ENCODE measurements around the gene CDKAL1. TPM values are rescaled to one million over a fixed set of nuclear protein-coding genes. Genes with fewer than 3 reads are reported as not detected.

The CDKAL1 gene
- total and polyA plus RNA-seq, 2 of the 13 experiments (the other 11 are each of a cell fraction or from before 2014, with no cell fraction given) = 9.5 to 27.7 TPM

DNA sequence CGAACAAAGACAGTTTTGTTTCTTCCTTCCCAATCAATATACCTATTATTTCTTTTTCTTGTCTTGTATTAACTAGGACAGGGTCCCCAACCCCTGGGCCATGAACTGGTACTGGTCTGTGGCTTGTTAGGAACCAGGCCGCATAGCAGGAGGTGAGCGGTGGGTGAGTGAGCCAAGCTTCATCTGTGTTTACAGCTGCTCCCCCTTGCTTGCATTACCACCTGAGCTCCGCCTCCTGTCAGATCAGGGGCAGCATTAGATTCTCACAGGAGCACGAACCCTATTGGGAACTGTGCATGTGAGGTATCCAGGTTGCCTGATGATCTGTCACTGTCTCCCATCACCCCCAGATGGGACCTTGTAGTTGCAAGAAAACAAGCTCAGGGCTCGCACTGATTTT, 151.9 kb downstream of the CDKAL1 start:
- no peak overlapping the region for H3K4me2 ChIP-seq (ENCODE audit: low read depth, low read length)
- in situ Hi-C loops (cut with HindIII; ENCODE audit: extremely low pct_ligation_motif_present, low pct_unique_long_range_greater_than_20kb) = no loop called here
- H3K27ac ChIP-seq (ENCODE audit: extremely low read length, insufficient read depth, low read length) = no peak overlapping the region
- intact Hi-C loops (cut with micrococcal nuclease; ENCODE audit: unreplicated experiment) = no loop called here
- peaks cover 36% of the 10 kb centered on the region for H3K4me1 ChIP-seq (ENCODE audit: insufficient read depth, low read length)
- TF ChIP-seq ZMYM4 (CRISPR knock-in tag; IDR thresholded peaks at IDR 0.05) (0 out of 2 replicates have a peak, but pooled peaks have one; percentile 16), ZNF441 (CRISPR knock-in tag; IDR thresholded peaks at IDR 0.05; ENCODE audit: borderline replicate concordance) (no peak), ATF7 (IDR thresholded peaks at IDR 0.05) (no peak), ATF7 (CRISPR knock-in tag; IDR thresholded peaks at IDR 0.05) (no peak), PHF8 (CRISPR knock-in tag; IDR thresholded peaks at IDR 0.05) (no peak)
- 93% methylated on average over 6 of the region's 6 CpGs for WGBS (ENCODE audit: low lambda C conversion rate)
- ATAC-seq (no peak), FAIRE-seq (no peak), DNase-seq (ENCODE audit: low spot score) (no peak)
- ChIA-PET CTCF (ENCODE audit: low intra/inter-chr PET ratio, low total read pairs) (no interaction called here), POLR2A (no interaction called here)
- H3K27me3 ChIP-seq (ENCODE audit: control insufficient read depth in 1 of 2, insufficient read depth in 2 of 2, low read length in 2 of 2) = no peaks in the 10 kb centered on the region
- no TSS peak for BruUV-seq (replicated peaks)
- no peak overlapping the region for H3K4me3 ChIP-seq (replicated peaks in 1 of 3; ENCODE audit: insufficient read depth in 1 of 3, low read depth in 2 of 3, low read length in 3 of 3)
- H4K20me1 ChIP-seq (ENCODE audit: insufficient read depth, low read length) = no peaks in the 10 kb centered on the region
- H2AFZ ChIP-seq (ENCODE audit: low read length) = no peak overlapping the region
- peaks cover 3% of the 10 kb centered on the region for H3K79me2 ChIP-seq (ENCODE audit: insufficient read depth, low read length)
- no peaks in the 10 kb centered on the region for H3K9me3 ChIP-seq (ENCODE audit: low read length)
- no peaks in the 10 kb centered on the region for H3K36me3 ChIP-seq (replicated peaks in 1 of 2; ENCODE audit: control insufficient read depth in 1 of 2, insufficient read depth in 2 of 2, low read length in 2 of 2)
- no peak overlapping the region for H3K9ac ChIP-seq (ENCODE audit: insufficient read depth, low read depth, low read length)

DNA sequence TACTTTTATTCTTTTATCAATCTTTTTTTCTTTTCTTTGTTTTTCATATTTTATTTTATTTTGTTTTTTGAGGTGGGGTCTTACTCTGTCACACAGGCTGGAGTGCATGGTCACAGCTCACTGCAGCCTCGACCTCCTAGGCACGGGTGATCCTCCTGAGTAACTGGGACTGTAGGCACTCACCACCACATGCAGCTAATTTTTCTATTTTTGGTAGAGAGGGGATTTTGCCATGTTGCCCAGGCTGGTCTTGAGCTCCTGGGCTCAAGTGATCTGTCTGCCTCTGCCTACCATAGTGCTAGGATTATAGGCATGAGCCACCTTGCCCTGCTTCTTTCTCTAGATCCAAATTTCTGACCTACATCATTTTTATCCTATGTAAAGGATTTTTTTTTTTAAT, 153.2 kb downstream of the CDKAL1 start:
- DNase-seq (ENCODE audit: low spot score) (no peak), ATAC-seq (no peak), FAIRE-seq (no peak)
- Histone ChIP-seq H3K27ac (ENCODE audit: extremely low read length, insufficient read depth, low read length) (no peak overlapping the region), H3K4me2 (ENCODE audit: low read depth, low read length) (no peak overlapping the region), H4K20me1 (ENCODE audit: insufficient read depth, low read length) (no peaks in the 10 kb centered on the region), H3K79me2 (ENCODE audit: insufficient read depth, low read length) (peaks cover 3% of the 10 kb centered on the region), H2AFZ (ENCODE audit: low read length) (no peak overlapping the region), H3K4me3 (replicated peaks in 1 of 3; ENCODE audit: insufficient read depth in 1 of 3, low read depth in 2 of 3, low read length in 3 of 3) (no peak overlapping the region), H3K27me3 (ENCODE audit: control insufficient read depth in 1 of 2, insufficient read depth in 2 of 2, low read length in 2 of 2) (no peaks in the 10 kb centered on the region), H3K36me3 (replicated peaks in 1 of 2; ENCODE audit: control insufficient read depth in 1 of 2, insufficient read depth in 2 of 2, low read length in 2 of 2) (no peaks in the 10 kb centered on the region), H3K9ac (ENCODE audit: insufficient read depth, low read depth, low read length) (no peak overlapping the region), H3K9me3 (ENCODE audit: low read length) (no peaks in the 10 kb centered on the region), H3K4me1 (ENCODE audit: insufficient read depth, low read length) (peaks cover 23% of the 10 kb centered on the region)
- POLR2A ChIA-PET = no interaction called here
- 96% methylated on average over 2 of the region's 2 CpGs for WGBS (ENCODE audit: low lambda C conversion rate)
- BruUV-seq (replicated peaks) = no TSS peak
- intact Hi-C loops (cut with micrococcal nuclease; ENCODE audit: unreplicated experiment) (no loop called here), in situ Hi-C loops (cut with HindIII; ENCODE audit: extremely low pct_ligation_motif_present, low pct_unique_long_range_greater_than_20kb) (no loop called here)
- CTCF ChIA-PET (ENCODE audit: low intra/inter-chr PET ratio, low total read pairs) = no interaction called here
- TF ChIP-seq, protein P1, sequence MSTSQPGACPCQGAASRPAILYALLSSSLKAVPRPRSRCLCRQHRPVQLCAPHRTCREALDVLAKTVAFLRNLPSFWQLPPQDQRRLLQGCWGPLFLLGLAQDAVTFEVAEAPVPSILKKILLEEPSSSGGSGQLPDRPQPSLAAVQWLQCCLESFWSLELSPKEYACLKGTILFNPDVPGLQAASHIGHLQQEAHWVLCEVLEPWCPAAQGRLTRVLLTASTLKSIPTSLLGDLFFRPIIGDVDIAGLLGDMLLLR (CRISPR knock-in tag; IDR thresholded peaks at IDR 0.05) = no peak
- TF ChIP-seq, protein P2, sequence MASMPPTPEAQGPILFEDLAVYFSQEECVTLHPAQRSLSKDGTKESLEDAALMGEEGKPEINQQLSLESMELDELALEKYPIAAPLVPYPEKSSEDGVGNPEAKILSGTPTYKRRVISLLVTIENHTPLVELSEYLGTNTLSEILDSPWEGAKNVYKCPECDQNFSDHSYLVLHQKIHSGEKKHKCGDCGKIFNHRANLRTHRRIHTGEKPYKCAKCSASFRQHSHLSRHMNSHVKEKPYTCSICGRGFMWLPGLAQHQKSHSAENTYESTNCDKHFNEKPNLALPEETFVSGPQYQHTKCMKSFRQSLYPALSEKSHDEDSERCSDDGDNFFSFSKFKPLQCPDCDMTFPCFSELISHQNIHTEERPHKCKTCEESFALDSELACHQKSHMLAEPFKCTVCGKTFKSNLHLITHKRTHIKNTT (CRISPR knock-in tag; IDR thresholded peaks at IDR 0.05) = no peak
- TF ChIP-seq, protein P3, sequence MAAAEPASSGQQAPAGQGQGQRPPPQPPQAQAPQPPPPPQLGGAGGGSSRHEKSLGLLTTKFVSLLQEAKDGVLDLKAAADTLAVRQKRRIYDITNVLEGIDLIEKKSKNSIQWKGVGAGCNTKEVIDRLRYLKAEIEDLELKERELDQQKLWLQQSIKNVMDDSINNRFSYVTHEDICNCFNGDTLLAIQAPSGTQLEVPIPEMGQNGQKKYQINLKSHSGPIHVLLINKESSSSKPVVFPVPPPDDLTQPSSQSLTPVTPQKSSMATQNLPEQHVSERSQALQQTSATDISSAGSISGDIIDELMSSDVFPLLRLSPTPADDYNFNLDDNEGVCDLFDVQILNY (CRISPR knock-in tag; conservative IDR thresholded peaks at IDR 0.05) = no peak
- TF ChIP-seq ZNF343 (CRISPR knock-in tag; IDR thresholded peaks at IDR 0.05) (no peak), CEBPG (CRISPR knock-in tag; IDR thresholded peaks at IDR 0.05) (no peak), ZNF674 (CRISPR knock-in tag; IDR thresholded peaks at IDR 0.05; ENCODE audit: low read depth) (no peak), EP300 (IDR thresholded peaks at IDR 0.05; ENCODE audit: low read depth in 2 of 2, low read length in 2 of 2) (no peak), EP300 (CRISPR knock-in tag; IDR thresholded peaks at IDR 0.05; ENCODE audit: borderline replicate concordance) (no peak), ZNF367 (CRISPR knock-in tag; IDR thresholded peaks at IDR 0.05; ENCODE audit: borderline replicate concordance) (no peak), NR3C1 (CRISPR knock-in tag; IDR thresholded peaks at IDR 0.05) (no peak), CCAR2 (optimal IDR thresholded peaks at IDR 0.05; ENCODE audit: low read depth, low read length) (no peak), HNRNPH1 (optimal IDR thresholded peaks at IDR 0.05; ENCODE audit: low read depth, low read length) (no peak)
